GM19035 (cell line): ENCODE measurements around the gene JOSD2.

Experiments used
- ATAC-seq: cut with Tn5 transposase; IDR thresholded peaks from one replicate; pipeline ENCODE4 v1.9.1; 2021; ENCODE audit not compliant: unreplicated experiment

The JOSD2 gene

DNA sequence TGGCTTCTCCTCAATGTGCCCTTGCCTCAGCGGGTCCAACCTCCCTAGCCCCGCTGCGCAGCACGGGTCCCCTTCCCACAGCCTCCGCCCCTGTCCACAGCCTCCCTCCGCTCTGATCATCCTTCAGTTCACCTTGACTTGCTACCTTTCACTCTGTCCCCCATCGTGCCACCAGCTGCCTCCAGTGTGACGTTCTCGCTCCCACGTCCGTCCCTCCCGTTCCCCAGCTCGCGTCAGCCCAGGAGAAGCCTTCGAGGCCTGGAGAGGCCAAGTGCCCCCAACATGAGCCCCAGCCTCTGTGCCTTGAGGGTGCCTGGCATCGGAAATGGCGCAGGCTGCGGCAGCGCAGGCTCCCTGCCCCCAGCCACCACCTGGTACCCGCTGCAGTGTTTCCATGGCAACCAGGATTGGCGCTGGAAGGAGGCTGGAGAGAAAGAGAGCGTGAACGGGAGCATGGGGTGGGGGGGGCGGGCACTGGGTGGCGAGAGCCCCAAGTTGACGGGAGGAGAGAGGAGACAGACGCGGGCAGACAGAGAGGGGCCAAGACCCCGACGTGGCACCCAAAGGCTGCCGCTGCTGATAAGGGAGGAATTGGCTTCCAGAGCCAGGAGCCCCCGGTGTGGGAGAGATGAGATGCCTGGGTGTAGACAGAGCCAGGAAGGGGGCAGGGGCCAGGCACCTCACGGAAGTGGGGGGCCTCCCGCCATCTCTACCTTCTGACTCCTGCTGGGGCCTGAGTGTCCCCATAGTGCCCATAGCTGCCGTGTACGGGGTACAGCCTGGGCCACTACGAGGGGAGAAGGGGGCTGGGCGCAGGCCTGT is 3.6 kb upstream of the JOSD2 start:
- no peak for ATAC-seq

DNA sequence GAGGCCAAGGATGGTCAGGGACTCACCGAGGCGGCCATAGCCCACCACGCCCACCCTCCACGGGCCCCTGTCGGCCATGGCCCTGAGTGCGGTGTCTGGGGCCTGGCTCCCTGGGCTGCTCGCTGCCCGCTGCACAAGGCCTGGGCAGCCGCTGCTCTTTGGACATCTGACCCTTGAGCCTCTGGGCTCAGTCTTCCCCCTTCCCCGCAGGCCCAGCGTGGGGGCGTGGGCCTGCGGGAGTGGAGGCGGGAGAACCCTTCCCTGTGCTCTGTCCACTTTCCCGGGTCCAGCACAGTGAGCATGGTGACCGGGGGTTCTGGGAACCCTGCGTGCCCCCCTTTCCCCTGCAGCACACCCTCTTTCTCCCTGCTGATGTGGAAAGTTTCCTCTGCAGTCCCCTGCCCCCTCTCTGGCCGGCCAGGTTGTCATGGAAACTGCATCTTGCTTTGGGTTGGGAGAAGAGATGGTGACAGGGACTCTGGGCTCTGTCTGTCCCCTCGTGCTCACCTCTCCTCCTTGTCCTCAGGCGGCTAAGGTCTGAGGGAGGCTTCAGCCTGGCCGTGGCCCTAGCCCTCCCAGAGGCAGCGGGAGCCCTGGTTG is 2.9 kb upstream of the JOSD2 start, which contains the start of gene ASPDH:
TSS of gene ASPDH (minus strand) at position 168 of the 600 bp plus-strand sequence. CDS start at position 78, 90 bp downstream.
- ATAC-seq: no peak

DNA sequence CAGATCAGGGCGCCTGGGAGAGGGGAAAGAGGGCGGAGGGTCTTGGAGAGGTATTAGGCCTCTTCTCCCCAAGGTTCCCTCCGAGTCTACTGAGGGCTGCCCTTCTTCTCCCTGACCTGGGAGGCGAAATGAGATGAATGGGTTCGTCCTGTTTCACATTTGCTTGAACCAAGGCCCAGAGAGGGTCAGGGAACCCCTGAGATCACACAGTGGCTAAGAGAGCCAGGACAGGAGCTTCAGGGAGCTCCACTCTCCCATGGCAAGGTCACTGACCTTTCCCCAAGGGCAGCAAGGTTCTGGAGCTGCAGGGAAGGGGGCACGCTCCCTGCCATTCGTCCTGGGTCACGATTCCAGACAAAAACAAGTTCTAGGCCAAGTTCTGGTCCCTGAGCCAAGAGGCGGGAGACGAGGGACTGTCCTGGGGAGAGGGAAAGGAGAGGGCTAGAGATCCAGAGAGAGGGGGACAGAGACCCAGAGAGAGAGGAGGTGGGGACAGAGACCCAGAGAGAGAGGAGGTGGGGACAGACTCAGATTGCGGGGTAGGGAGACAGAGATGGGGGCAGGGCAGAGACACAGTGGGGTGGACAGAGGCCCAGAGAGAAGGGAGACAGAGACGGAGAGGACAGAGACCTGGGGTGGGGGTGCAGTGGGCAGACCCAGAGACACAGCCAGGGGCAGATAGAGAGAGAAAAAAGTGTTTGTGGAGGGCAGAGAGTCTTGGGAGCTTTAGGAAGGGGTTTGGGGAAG is 2.2 kb upstream of the JOSD2 start:
- ATAC-seq: no peak

- no peak for ATAC-seq
Measured at GRCh38 chr19:50512112-50512998, 1.4 kb upstream of the JOSD2 start.

DNA sequence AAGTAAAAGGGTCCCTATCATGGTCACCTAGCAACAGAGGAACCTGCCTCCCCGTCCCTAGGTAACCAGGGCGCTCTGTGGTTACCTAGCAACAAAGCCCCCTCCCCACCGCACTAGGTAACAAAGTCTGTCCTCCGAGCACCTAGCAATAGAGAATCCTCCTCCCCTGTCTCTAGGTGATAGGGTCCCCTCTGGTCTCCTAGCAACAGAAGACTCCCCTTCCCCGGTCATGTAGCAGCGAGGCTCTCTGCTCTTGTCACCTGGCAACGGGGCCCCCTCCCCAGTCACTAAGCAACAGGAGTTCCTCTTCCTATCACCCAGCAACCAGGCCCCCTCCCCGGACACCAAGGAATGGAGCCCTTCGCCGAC is 307 bp downstream of the JOSD2 start:
- ATAC-seq: no peak

DNA sequence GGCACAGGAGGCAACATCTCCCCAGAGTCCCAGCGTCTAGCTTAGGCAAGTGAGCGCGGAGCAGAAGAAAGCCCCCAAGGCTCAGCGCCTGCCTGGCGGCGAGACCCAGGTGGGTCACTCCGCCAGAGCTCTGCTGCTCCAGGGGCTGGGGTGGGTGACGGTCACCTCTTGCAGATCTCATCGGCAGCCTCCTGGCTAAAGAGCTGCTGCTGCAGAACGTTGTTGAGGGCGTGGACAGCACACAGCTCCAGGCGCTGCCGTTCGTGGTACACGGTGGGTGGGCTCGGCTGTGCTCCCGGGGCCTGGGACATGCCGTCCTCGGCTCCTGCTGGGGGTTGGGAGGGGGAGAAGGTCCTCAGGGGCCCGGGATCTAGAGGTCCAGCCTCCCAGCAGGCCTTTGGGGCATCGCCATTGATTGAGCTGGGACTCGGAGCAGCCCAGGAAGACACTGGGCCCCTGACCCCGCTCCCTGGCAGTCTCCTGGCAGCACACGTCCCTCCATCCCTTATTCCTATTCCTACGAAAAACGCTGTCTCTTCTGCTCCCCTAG is 795 bp downstream of the JOSD2 start:
- no peak for ATAC-seq

DNA sequence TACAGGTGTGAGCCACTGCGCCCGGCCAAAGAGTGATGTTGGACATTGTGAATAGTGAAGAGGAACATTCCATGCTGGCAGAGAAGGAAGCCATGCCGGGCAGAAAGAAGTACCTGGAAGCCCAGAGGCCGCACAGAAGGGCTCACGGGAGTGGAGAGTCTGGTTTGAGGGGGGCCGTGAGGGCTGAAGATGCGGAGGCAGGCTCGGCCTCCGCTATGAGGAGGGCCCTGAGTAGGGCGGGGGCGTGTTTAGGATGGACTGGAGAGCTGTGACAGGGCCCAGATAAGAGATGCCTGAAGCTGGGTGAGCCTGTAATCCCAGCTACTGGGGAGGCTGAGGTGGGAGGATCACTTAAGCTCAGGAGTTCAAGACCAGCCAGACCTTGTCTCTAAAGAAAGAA is 1.6 kb downstream of the JOSD2 start:
- ATAC-seq: no peak

GRCh38 chr19:50508843-50509190 is 2.2 kb downstream of the JOSD2 start:
- ATAC-seq: no peak

GRCh38 chr19:50507376-50507775 is 3.6 kb downstream of the JOSD2 start:
- no peak for ATAC-seq

GRCh38 chr19:50506700-50507099 is 4.3 kb downstream of the JOSD2 start:
- ATAC-seq: no peak

DNA sequence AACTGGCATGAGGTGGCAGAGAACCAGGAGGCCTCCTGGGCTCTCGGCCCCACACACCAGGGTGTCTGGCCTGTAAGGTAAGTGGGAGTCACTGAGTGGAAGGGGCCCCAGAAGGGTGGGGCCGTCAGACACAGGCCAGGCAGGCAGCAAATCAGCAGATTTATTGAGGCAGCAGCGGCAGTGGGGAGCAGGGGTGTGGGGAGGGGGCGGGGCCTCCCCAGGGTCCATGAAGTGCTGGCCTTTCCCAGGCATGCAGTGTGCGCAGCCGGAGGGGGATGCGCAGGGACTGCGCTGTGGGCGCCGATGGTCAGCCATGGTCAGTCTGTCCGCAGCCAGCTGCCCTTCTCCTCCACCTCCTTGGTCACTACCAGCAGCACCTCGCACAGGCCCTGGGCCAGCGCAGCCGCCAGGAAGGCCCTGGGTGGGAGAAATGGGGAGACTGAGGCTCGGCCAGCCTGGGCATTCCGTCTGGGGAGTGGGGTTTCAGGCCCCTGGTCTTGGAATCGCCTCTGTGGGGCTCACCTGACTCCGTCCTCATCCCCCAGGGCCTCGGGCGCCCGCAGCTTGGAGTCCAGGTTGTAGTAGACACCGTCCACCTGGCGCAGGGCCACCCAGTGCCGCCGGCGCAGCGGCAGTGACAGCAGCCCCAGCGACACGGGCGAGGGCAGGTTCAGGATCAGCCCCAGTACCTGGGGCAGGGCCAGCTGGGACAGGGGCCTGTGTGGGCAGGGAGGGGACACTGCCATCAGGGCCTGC is 5.0 kb downstream of the JOSD2 start:
- no peak for ATAC-seq

DNA sequence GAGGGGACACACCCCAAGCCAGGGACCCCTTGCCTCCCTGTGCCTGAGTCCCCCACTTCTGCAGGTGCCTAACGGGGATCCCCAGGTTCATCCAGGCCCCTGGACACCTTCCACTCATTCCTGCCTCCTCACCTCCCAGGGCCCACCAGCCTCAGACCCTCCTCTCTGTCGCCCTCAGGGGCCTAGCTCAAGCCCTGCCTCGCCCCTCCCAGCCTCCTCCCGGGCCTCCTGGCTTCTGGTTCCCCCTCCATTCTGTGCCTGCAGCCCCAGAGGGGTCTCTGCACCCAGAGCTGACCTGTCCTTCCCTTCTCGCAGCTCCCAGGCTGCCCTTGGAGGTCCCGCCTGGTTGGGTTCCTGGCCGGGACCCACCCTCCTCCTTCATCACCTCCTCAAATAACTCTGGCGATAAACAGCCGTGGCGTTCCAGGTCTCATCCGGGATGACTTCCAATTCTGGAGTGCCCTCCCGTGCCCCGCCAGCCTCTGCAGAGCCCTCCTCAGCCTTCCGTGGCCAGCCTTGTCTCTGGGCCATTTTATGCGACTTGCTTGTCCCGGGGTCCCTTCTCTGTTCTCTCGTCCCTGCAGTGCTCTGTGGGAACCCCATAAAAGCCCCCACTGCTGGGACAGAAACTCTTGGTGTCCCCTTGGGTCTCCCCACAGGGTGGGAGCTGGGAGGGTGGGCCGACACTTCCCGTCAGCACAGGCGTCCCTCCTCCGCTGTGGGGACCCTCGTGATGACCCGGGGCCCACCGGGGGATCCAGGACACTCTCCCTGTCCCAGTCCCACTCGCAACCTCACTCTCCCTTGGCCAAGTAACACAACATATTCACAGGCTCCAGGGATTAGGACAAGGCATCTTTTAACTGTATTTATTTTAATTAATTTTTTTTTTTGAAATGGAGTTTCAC is 9.2 kb downstream of the JOSD2 start:
- ATAC-seq: no peak

DNA sequence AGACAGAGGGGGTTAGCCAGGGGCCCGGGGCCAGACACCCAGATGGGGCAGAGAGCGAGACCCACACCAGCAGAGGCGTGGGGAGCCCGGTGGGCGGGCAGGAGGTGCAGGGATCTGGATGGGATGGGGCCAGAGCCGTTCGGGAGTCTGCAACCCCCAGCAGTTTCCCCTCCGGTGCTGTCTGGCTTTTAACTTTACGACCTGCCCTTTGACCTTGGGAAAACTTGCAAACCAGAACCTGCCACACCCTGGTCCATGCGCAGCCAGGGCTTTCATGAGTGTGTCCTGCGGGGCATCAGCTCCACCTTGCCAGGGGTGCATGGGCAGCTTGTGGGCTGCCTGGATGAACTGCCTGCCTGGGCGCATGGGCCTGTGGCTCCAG is 9.8 kb downstream of the JOSD2 start:
- ATAC-seq: no peak

DNA sequence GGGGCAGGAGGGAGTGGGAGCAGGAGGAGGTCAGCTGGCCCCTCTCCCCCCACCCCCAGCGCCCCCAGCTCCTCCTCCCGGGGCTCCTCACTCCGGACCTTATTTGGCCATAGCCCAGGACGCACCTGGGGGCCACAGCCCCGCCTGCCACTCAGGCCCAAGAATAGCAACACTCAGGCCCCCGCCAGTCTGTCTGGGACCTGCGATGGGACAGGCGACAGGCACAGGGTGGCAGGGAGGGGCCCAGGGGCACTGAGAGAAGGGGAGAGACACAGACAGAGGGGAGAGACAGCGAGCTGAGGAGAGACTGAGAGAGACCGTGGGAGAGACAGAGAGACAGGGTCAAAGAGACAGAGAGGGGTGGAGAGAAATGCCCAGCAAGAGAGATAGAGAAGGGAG is 10.2 kb downstream of the JOSD2 start:
- no peak for ATAC-seq

DNA sequence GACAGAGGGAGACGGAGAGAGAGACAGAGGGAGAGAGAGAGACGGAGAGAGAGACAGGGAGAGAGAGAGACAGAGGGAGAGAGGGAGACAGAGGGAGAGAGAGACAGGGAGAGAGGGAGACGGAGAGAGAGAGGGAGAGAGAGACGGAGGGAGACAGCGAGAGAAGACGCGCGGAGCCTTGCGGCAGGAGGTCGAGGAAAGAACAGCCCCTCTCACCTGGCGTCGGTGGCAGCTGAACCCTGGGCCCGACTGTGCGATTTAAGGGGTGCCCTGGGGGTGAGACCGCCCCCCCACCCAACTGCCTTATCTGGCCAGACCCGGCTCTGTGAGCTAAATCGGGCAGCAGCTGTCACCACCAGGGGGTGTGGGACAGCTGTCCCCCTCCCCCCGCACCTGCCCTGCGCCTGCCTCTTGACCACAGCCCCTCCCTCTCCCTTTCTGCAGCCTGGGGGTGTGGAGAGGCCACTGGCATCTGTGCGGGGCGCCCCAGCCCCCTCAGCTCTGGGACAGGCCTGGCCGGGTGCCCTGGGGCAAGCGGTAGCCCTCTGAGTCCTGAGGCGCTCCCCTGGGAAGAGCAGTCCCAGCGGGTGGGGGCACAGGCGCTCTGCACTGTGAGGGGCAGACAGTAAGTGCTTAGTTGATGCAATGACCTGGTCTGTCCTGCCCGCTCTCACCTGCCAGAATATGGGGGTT is 10.8 kb downstream of the JOSD2 start:
- no peak for ATAC-seq

- ATAC-seq: no peak
Measured at GRCh38 chr19:50498219-50499056, 12.6 kb downstream of the JOSD2 start.

DNA sequence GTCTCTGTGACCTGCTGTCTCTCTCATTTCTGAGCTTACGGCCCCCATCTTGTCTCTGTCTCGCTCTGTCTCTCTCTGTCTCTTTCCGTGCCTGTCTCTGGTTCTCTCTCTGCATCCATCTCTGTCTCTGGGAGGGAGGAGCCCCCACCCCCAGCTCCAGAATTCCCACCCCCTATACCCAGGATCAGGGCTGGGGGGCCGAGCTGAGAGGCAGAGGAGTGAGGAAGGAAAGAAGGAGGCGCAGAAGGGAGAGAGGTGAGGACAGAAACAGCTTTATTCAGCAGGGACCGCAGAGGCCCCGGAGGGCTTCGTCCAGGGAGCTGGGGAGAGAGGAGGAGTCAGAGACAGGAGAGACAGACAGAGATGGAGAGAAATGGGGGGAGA is 14.0 kb downstream of the JOSD2 start:
- no peak for ATAC-seq
